ENCODE measurements around the gene FNIP2.

DNA sequence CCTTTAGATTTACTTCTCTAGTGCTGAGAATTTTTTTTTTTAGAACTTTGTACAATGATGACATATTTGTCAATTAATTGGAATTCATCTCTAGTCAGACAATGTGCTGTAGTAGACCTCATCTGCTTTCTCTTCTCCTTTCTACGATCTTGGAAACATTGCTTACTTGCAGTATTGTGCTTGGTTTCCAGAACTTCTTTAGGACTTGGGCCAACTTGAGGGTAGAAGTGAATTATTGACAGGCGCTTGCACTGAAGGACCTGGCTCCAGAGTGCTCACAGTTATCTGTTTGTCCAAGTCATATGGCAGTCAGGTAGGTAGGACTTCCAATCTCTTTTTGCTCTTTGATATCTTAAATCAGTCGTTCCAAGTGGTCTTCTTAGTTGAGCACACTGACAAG is 39.6 kb downstream of the FNIP2 start:
- TF ChIP-seq MXI1 (IDR thresholded peaks at IDR 0.05; ENCODE audit: low read depth, low read length) (no peak), TAF1 (IDR thresholded peaks at IDR 0.05; ENCODE audit: borderline replicate concordance, low read depth, low read length) (no peak), POLR2AphosphoS5 (IDR thresholded peaks at IDR 0.05; ENCODE audit: low read length) (no peak), REST (IDR thresholded peaks at IDR 0.05; ENCODE audit: low read depth, low read length) (no peak), POLR2A (IDR thresholded peaks at IDR 0.05; ENCODE audit: low read depth, low read length) (no peak), NFYB (IDR thresholded peaks at IDR 0.05; ENCODE audit: insufficient read depth, low read depth, low read length) (no peak)

Data from GM12878 (cell line).